ENCODE measurements around the gene FAAP100.

DNA sequence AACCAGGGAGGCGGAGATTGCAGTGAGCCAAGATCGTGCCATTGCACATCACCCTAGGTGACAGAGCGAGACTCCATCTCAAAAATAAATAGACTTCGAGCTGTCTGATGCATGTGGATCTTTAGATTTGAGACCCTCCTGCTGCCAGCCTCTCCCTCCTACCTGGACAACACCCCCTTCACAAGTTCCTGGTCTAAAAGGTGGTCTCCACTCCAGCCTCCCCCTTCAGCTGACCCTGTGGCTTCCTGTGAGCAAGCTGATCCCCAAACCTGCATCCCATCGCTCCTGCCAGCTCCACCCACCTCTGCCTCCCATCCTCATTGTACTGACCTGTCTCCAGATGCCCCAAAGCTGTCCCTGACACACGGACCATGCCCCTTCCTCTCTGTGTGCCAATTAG is 27.1 kb upstream of the FAAP100 start:
- no peak for TF ChIP-seq EZH2 (IDR thresholded peaks at IDR 0.05; ENCODE audit: low read length)
- TF ChIP-seq, protein P1, sequence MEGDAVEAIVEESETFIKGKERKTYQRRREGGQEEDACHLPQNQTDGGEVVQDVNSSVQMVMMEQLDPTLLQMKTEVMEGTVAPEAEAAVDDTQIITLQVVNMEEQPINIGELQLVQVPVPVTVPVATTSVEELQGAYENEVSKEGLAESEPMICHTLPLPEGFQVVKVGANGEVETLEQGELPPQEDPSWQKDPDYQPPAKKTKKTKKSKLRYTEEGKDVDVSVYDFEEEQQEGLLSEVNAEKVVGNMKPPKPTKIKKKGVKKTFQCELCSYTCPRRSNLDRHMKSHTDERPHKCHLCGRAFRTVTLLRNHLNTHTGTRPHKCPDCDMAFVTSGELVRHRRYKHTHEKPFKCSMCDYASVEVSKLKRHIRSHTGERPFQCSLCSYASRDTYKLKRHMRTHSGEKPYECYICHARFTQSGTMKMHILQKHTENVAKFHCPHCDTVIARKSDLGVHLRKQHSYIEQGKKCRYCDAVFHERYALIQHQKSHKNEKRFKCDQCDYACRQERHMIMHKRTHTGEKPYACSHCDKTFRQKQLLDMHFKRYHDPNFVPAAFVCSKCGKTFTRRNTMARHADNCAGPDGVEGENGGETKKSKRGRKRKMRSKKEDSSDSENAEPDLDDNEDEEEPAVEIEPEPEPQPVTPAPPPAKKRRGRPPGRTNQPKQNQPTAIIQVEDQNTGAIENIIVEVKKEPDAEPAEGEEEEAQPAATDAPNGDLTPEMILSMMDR (optimal IDR thresholded peaks at IDR 0.05 in 1 of 3, IDR thresholded peaks at IDR 0.05 in 1 of 3, conservative IDR thresholded peaks at IDR 0.05 in 1 of 3; ENCODE audit: extremely low read depth in 1 of 3, insufficient read depth in 2 of 3, low read length in 3 of 3) = no peak
